HG03575 (cell line): ENCODE data around the gene CEP290.
"Not testable (repeated sequence)": the region's sequence is repeated elsewhere in the genome, so short reads cannot be mapped to it uniquely, and the experiment has no call there.

Experiments used
- ATAC-seq: cut with Tn5 transposase; IDR thresholded peaks from one replicate; pipeline ENCODE4 v1.9.1; 2021; ENCODE audit not compliant: unreplicated experiment, insufficient number of reproducible peaks, low FRiP score; ENCODE audit errors: extremely low read depth

The CEP290 gene

DNA sequence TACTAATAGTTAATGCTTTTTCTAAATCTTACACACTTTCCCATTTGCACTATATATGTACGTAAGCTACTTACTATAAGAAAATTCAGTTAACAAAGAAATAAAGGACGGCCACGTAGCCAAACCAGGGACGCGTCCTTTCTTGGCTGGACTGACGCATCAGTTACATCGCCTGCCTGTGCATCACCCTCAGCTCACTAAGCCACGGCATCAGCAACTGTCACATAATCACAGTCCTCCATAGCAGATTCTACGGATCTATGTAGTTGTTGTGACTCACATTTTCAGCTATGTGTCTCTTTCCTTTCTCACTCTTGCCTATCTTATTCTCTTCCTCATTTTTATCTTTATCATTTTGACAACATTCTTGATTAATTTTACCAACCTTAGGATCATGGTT lies 74.6 kb downstream of the CEP290 start:
- ATAC-seq: no peak

DNA sequence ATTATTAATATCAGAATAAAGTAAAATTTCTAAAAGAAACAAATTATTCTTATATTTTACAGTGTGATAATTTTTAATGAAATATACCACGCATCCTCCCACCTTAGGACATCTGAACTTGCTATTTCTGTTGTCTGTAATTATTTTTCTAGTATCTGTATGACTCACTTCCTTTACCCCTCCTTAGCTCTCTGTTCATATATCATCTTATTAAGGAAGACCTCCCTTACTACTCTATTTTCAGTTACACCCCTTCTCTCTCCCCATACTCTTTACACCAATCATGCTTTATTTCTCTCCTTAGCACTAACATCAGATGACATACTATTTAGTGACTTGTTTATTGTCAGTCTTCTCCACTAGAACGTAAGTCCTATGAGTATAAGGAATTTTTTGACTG lies 78.5 kb downstream of the CEP290 start:
- peak; percentile 79 for ATAC-seq

- ATAC-seq: peak; percentile 71
Observed at GRCh38 chr12:88062474-88062873, 79.4 kb downstream of the CEP290 start.

DNA sequence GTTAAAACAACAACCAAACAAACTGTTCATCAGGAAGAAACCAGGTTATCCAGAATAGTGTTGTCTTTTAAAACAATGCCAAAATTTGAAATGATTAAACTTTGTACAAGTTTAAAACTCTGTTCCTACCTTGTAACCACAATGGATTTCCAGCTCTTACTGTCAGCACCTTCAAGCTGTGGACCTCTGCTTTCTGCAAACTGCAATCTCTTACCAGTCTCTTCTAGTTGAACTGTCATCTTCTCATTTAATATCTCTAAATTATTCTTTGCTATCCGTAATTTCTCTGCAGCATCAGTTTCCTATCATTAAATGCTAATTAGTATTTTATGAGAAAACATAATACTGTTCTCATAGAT lies 83.2 kb downstream of the CEP290 start:
- ATAC-seq: no peak

- no peak for ATAC-seq
Observed at GRCh38 chr12:88057994-88058718, 83.7 kb downstream of the CEP290 start.

DNA sequence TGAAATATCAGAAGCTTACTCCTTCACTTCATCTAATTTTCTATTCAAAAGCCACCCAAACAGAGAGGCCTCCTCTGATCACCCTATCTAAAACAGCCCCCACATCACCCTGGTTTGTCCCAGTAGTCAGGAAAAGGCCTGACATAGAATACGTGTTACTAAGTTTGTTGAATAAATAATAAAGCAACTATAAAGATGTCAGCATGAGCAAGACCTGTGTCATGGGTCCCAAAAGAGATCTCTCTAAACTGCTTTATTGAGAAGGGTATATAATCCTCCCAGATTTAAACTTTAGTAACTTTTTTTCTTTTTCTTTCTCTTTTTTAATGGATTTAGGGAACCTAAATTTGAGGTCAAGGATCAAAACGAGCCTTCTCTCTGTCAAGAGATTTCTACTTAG lies 85.3 kb downstream of the CEP290 start:
- ATAC-seq: no peak

GRCh38 chr12:88052686-88053085 lies 89.2 kb downstream of the CEP290 start:
- no peak for ATAC-seq

- no peak for ATAC-seq
Observed at GRCh38 chr12:88044035-88044434, 97.9 kb downstream of the CEP290 start.

DNA sequence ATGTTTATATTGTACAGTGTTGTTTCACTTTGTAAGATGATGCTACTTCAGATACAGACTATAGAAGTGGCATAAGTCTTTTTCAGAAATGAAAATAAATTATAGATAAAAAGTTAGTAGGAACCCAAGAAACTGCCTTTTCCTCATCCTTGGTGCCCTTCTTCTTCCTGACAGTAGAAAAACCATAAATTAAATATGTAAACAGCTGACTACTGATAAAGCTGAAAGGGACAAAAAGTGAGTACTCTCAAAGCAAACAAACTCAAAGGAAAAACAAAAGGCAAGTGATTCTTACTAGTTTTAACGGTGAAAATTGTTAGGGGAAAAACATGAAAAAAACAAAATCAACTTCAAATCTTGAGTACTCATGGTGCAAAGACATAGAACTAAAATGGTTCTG lies 104.1 kb downstream of the CEP290 start:
- no peak for ATAC-seq

DNA sequence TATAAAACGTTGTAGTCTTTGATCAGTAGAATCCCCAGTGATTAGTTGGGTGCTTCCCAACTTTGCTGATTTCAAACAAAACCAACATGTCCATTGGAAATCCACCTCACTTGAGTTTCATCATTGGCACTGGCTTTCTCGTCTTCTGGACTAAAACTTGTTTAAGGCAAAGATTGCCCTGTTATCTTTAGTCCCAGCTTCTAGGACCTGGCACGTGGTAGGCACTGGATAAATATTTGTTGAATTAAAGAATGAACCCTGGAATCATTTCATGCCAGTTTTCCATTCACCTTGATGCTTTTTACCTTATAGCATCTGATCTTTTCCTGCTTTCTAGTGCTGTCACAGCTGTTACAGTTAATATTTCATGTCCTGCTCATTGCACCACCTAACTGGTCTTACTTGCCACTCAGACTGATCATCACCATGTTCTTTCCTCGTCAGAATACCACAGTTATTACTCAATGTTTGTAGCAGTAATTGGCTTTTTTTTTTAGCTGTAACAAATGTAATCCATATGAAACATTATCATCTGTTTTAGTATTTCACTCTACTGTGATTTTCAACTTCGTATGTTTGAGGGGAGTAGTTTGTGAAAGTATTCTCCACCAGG lies 105.4 kb downstream of the CEP290 start:
- no peak for ATAC-seq

GRCh38 chr12:88035907-88036289 lies 106.0 kb downstream of the CEP290 start:
- peak; percentile 7 for ATAC-seq

- ATAC-seq: peak; percentile 96
Observed at GRCh38 chr12:88035271-88035906, 106.5 kb downstream of the CEP290 start.

GRCh38 chr12:88031161-88031560 lies 110.7 kb downstream of the CEP290 start:
- ATAC-seq: not testable (repeated sequence)

- no peak for ATAC-seq
Observed at GRCh38 chr12:88029093-88029665, 112.7 kb downstream of the CEP290 start, which contains the start of gene C12orf50. Gene C12orf50, minus strand, starts transcription at chr12:88029401. Its CDS starts 2,439 bp downstream, at chr12:88026962.

DNA sequence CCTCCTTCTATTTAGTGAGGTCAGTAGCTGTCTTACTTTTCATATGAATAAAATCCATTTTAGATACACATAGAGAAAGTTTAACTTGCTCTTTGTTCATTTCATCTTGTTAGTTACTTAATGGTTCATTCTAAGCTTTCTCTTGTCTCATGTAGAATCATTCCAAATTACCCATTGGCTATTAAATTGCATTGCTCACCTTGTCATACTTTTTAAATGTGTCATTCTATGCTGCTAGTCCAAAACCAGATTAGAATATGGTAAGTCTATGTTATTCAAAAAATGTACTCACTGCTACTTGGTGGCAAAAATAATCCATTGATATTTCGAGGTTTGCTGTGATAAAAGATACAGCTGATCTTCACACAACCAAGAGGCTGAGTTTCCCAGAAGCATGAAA lies 115.7 kb downstream of the CEP290 start:
- no peak for ATAC-seq

GRCh38 chr12:88017964-88018363 lies 123.9 kb downstream of the CEP290 start:
- ATAC-seq: no peak

DNA sequence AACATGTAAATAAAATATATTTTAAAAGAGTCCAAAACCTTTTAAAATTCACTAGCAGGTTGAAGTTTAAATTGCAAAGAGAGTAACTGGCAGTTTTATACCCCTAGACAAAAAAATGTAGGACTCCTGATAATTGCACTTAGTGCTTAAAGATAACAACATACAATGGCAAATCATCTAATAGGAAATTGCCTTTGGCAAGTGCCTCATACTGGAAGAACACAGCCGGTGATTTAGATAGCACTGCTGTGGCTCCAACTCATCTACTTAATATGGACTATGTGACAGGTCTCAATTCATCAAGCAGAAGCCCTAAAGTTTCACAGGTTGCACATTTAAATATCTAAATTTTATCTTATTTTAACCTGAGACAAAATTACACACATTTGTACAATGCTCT lies 126.1 kb downstream of the CEP290 start:
- ATAC-seq: no peak

- no peak for ATAC-seq
Observed at GRCh38 chr12:88011755-88012154, 130.1 kb downstream of the CEP290 start.

- ATAC-seq: no peak
Observed at GRCh38 chr12:88006351-88006750, 135.5 kb downstream of the CEP290 start.

- no peak for ATAC-seq
Observed at GRCh38 chr12:88001327-88001726, 140.6 kb downstream of the CEP290 start.
